ENCODE measurements around the gene COL5A1. TPM values are rescaled to one million over a fixed set of nuclear protein-coding genes. Genes with fewer than 3 reads are reported as not detected.

The COL5A1 gene
- total RNA-seq, 1 experiment from 2014 or later: 9.5 TPM

DNA sequence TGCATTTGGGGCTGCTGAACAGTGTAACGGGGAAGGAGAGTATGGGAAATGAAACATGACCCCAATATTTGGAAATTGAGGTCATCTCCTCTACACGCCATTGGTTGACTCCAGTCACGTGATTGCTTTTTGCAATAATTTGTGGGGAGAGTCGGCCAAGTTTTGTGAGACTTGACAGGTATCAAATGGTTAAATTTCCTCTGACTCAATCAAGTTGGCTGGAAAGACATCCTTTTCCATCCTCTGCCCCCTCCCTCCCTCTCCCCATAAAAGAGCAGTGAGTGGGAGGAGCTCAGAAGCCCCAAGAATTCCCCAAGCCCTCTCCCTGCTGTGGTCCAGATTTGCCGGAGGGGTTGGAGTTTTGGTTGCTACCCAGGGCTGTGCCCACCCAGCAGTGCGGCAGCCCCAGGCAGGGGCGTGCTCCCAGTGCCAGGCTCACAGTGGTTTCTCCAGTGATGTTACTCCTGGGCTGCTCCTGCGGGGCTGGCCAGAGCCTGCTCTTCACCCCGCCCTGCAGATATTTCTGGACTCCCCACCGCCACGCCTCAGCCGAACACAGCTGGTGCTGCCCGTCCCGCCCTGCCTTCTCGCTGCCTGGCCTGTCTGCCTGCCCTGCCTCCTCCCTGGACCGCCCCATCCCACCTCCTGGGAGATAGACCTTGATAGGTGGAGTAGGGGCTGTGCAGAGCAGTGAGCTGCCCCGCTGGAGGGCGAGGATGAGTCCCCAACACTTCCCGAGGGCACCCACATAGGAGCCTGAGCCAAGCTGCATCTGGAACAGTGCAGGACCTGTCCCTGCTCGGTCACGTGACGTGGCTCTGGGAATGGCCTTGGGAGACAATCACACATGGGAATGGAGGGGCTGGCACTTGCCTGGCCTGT, 3.4 kb downstream of the COL5A1 start:
- no peak overlapping the region for H2AFZ ChIP-seq (ENCODE audit: low read length)
- H2BK20ac ChIP-seq (ENCODE audit: low read depth, low read length, poor library complexity, severe bottlenecking): no peak overlapping the region
- no peak overlapping the region for H3K23ac ChIP-seq (ENCODE audit: insufficient read length, low read depth, low read length)
- Mint-ChIP-seq H3K4me1 (peaks cover 21 to 52% of the 10 kb centered on the region in 2 experiments), H3K27me3 (ENCODE audit: low read depth) (peaks cover 22% of the 10 kb centered on the region), H3K9me3 (no peaks in the 10 kb centered on the region), H3K27ac (no peak overlapping the region), H3K4me3 (peak overlapping the region in 1 of 2 experiments; percentile 34; a peak in 1 of 5 replicates), H3K36me3 (ENCODE audit: insufficient read depth in 1 of 3, low read depth in 3 of 3) (peaks cover 0 to 2% (median 0%) of the 10 kb centered on the region in 3 experiments; a peak in 1 of 7 replicates)
- no peak overlapping the region for H3K4me2 ChIP-seq (ENCODE audit: insufficient read depth, insufficient read length, low read length)
- TF ChIP-seq, protein P1, sequence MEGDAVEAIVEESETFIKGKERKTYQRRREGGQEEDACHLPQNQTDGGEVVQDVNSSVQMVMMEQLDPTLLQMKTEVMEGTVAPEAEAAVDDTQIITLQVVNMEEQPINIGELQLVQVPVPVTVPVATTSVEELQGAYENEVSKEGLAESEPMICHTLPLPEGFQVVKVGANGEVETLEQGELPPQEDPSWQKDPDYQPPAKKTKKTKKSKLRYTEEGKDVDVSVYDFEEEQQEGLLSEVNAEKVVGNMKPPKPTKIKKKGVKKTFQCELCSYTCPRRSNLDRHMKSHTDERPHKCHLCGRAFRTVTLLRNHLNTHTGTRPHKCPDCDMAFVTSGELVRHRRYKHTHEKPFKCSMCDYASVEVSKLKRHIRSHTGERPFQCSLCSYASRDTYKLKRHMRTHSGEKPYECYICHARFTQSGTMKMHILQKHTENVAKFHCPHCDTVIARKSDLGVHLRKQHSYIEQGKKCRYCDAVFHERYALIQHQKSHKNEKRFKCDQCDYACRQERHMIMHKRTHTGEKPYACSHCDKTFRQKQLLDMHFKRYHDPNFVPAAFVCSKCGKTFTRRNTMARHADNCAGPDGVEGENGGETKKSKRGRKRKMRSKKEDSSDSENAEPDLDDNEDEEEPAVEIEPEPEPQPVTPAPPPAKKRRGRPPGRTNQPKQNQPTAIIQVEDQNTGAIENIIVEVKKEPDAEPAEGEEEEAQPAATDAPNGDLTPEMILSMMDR (conservative IDR thresholded peaks at IDR 0.05): no peak
- H3K14ac ChIP-seq (ENCODE audit: insufficient read depth, low read length): no peak overlapping the region
- no peaks in the 10 kb centered on the region for H3K79me2 ChIP-seq (ENCODE audit: insufficient read depth, low read length)
- H3K4me1 ChIP-seq (ENCODE audit: insufficient read depth, low read length): no peaks in the 10 kb centered on the region; the same call in 1 of the 2 replicates
- H4K91ac ChIP-seq (ENCODE audit: insufficient read length, low read depth, low read length): no peak overlapping the region
- H3K27me3 ChIP-seq (ENCODE audit: insufficient read depth, low read length): no peaks in the 10 kb centered on the region; the same call in 1 of the 2 replicates
- H2BK5ac ChIP-seq (ENCODE audit: insufficient read length, low read length): no peak overlapping the region
- H4K5ac ChIP-seq (ENCODE audit: insufficient read length, low read depth, low read length): no peak overlapping the region
- H2BK15ac ChIP-seq (ENCODE audit: low read depth, low read length): no peak overlapping the region
- no peak overlapping the region for H3K18ac ChIP-seq (ENCODE audit: insufficient read length, low read depth, low read length)
- H2BK12ac ChIP-seq (ENCODE audit: insufficient read length, low read depth, low read length): no peak overlapping the region
- H3K9me3 ChIP-seq (ENCODE audit: control insufficient read depth, low read depth, low read length): no peaks in the 10 kb centered on the region
- no peak overlapping the region for H3K9ac ChIP-seq (ENCODE audit: extremely low read depth, insufficient read length, low read length)
- peaks cover 7% of the 10 kb centered on the region for H3K23me2 ChIP-seq (ENCODE audit: insufficient read length, low read depth, low read length, poor library complexity, severe bottlenecking)
- H3K4ac ChIP-seq (ENCODE audit: low read depth, low read length): no peak overlapping the region
- H2AK5ac ChIP-seq (ENCODE audit: insufficient read length, low read length): no peak overlapping the region
- no peak overlapping the region for H3K27ac ChIP-seq (ENCODE audit: insufficient read length, low read depth, low read length)
- no peak overlapping the region for H4K8ac ChIP-seq (replicated peaks; ENCODE audit: insufficient read length, low read depth, low read length)
- H4K20me1 ChIP-seq (ENCODE audit: control insufficient read depth, insufficient read depth, insufficient read length): no peaks in the 10 kb centered on the region
- no peak overlapping the region for H2BK120ac ChIP-seq (ENCODE audit: low read depth, low read length, poor library complexity, severe bottlenecking)
- no peak overlapping the region for H3K56ac ChIP-seq (ENCODE audit: insufficient read length, low read depth, low read length)
- H3K79me1 ChIP-seq (ENCODE audit: insufficient read depth, low read depth, low read length, poor library complexity, severe bottlenecking): no peaks in the 10 kb centered on the region
- H3T11ph ChIP-seq (ENCODE audit: low read length): no peak overlapping the region
- no peak for DNase-seq
- no CpG with 5 or more reads among the region's 22 CpGs for whole genome bisulfite sequencing (ENCODE audit: extremely low coverage, insufficient read length, low lambda C conversion rate)
